ENCODE data around the gene WASHC2A. TPM values are rescaled to one million over a fixed set of nuclear protein-coding genes. Genes with fewer than 3 reads are reported as not detected.
"Not testable (repeated sequence)": the region's sequence is repeated elsewhere in the genome, so short reads cannot be mapped to it uniquely, and the experiment has no call there.

WASHC2A gene
- total RNA-seq, 1 experiment from 2014 or later: 24.6 TPM

GRCh38 chr10:50059946-50060345 lies 7.8 kb upstream of the WASHC2A start:
- in situ Hi-C loops (cut with HindIII; ENCODE audit: low pct_unique_long_range_greater_than_20kb, low sequenced_read_pairs); DNase-seq (ENCODE audit: low read depth): not testable (repeated sequence)

DNA sequence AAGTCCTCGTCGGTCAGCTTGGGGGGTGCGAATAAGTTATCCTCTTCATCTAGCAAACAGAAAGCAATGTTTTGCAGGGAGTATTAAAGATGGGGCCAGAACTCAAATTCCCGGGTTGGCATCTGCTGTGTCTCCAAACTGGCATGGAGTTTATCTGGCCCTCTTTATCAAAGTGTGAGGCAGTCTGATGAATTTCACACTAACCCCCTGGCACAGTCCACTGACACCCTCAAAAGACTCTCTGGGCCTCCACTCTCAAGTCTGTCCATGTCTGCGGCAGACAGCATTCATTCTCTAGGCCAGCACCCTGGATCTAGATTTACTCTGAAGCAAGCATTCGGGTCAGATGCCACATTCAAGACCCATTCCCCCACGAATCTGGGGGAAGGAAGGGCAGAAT lies 6.2 kb upstream of the WASHC2A start:
- DNase-seq (ENCODE audit: low read depth); in situ Hi-C loops (cut with HindIII; ENCODE audit: low pct_unique_long_range_greater_than_20kb, low sequenced_read_pairs): not testable (repeated sequence)

DNA sequence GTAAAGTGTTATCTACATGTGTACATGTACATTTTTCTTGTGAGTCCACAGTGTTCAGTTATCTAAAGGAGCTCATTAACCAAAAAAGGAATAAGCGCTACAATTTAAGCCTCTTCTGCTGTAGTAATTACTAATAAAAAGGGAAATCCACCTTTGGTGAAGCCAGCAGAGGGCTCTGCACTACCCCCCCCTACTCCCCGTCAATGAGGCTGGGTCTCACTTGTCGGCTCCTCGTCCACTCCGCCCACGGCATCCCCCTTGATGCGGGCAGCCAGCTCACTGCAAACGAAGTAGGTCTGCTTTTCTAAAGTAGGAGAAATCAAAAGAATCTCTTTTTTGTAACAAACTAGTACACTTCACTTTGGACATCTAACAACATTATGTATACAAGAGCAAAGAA lies 4.7 kb upstream of the WASHC2A start:
- in situ Hi-C loops (cut with HindIII; ENCODE audit: low pct_unique_long_range_greater_than_20kb, low sequenced_read_pairs): no loop called here
- no peak for DNase-seq (ENCODE audit: low read depth)

- in situ Hi-C loops (cut with HindIII; ENCODE audit: low pct_unique_long_range_greater_than_20kb, low sequenced_read_pairs); DNase-seq (ENCODE audit: low read depth): not testable (repeated sequence)
Observed at GRCh38 chr10:50068352-50068659, 552 bp downstream of the WASHC2A start.

- DNase-seq (ENCODE audit: low read depth); in situ Hi-C loops (cut with HindIII; ENCODE audit: low pct_unique_long_range_greater_than_20kb, low sequenced_read_pairs): not testable (repeated sequence)
Observed at GRCh38 chr10:50075139-50075538, 7.4 kb downstream of the WASHC2A start.

GRCh38 chr10:50075544-50075943 lies 7.8 kb downstream of the WASHC2A start:
- in situ Hi-C loops (cut with HindIII; ENCODE audit: low pct_unique_long_range_greater_than_20kb, low sequenced_read_pairs); DNase-seq (ENCODE audit: low read depth): not testable (repeated sequence)

- DNase-seq (ENCODE audit: low read depth); in situ Hi-C loops (cut with HindIII; ENCODE audit: low pct_unique_long_range_greater_than_20kb, low sequenced_read_pairs): not testable (repeated sequence)
Observed at GRCh38 chr10:50091304-50091703, 23.6 kb downstream of the WASHC2A start.

- in situ Hi-C loops (cut with HindIII; ENCODE audit: low pct_unique_long_range_greater_than_20kb, low sequenced_read_pairs); DNase-seq (ENCODE audit: low read depth): not testable (repeated sequence)
Observed at GRCh38 chr10:50092928-50093327, 25.2 kb downstream of the WASHC2A start.

DNA sequence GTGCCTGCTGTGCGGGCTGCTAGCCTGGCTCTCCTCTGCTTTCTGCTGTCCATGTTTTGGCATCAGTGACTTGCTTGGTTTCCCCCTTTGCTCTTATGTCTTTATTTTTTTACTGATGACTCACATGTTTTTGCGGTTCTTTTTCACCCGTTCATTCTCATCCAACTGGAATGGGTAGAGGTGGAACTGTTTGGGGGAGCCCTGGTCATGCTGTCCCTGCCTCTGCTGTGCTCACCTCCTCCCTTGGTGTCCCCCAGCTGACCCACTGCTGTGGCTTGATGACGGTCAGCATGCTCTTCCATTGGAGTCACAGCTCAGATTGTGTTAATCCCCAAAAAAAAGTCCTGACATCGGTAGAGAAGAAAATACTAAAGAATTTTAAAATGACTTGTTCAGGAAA lies 26.9 kb downstream of the WASHC2A start:
- in situ Hi-C loops (cut with HindIII; ENCODE audit: low pct_unique_long_range_greater_than_20kb, low sequenced_read_pairs); DNase-seq (ENCODE audit: low read depth): not testable (repeated sequence)

GRCh38 chr10:50095402-50095801 lies 27.6 kb downstream of the WASHC2A start:
- DNase-seq (ENCODE audit: low read depth); in situ Hi-C loops (cut with HindIII; ENCODE audit: low pct_unique_long_range_greater_than_20kb, low sequenced_read_pairs): not testable (repeated sequence)

- in situ Hi-C loops (cut with HindIII; ENCODE audit: low pct_unique_long_range_greater_than_20kb, low sequenced_read_pairs); DNase-seq (ENCODE audit: low read depth): not testable (repeated sequence)
Observed at GRCh38 chr10:50096722-50097121, 29.0 kb downstream of the WASHC2A start.

DNA sequence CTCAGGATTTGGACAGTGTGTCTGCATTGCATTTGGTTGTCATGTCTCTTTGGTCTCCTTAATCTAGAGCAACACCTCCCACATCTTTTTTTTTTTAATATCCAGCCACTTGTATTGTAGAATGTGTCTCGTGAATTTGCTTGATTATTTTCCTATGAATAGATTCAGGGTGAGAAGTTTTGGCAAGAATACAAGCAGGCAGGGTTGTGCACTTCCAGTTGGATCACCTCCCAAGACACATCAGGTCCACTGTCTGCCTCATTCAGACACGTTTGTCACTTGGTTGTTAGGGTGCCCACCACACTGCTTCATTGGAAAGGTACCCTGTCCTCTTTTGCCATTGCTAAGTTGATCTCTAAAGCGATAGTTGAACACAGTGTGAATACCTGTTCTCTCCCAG lies 30.9 kb downstream of the WASHC2A start:
- DNase-seq (ENCODE audit: low read depth); in situ Hi-C loops (cut with HindIII; ENCODE audit: low pct_unique_long_range_greater_than_20kb, low sequenced_read_pairs): not testable (repeated sequence)

GRCh38 chr10:50101139-50101582 lies 33.4 kb downstream of the WASHC2A start:
- DNase-seq (ENCODE audit: low read depth); in situ Hi-C loops (cut with HindIII; ENCODE audit: low pct_unique_long_range_greater_than_20kb, low sequenced_read_pairs): not testable (repeated sequence)

- DNase-seq (ENCODE audit: low read depth); in situ Hi-C loops (cut with HindIII; ENCODE audit: low pct_unique_long_range_greater_than_20kb, low sequenced_read_pairs): not testable (repeated sequence)
Observed at GRCh38 chr10:50101747-50102146, 34.0 kb downstream of the WASHC2A start.

- DNase-seq (ENCODE audit: low read depth); in situ Hi-C loops (cut with HindIII; ENCODE audit: low pct_unique_long_range_greater_than_20kb, low sequenced_read_pairs): not testable (repeated sequence)
Observed at GRCh38 chr10:50102267-50102666, 34.5 kb downstream of the WASHC2A start.

GRCh38 chr10:50108999-50109698 lies 41.4 kb downstream of the WASHC2A start:
- in situ Hi-C loops (cut with HindIII; ENCODE audit: low pct_unique_long_range_greater_than_20kb, low sequenced_read_pairs); DNase-seq (ENCODE audit: low read depth): not testable (repeated sequence)

DNA sequence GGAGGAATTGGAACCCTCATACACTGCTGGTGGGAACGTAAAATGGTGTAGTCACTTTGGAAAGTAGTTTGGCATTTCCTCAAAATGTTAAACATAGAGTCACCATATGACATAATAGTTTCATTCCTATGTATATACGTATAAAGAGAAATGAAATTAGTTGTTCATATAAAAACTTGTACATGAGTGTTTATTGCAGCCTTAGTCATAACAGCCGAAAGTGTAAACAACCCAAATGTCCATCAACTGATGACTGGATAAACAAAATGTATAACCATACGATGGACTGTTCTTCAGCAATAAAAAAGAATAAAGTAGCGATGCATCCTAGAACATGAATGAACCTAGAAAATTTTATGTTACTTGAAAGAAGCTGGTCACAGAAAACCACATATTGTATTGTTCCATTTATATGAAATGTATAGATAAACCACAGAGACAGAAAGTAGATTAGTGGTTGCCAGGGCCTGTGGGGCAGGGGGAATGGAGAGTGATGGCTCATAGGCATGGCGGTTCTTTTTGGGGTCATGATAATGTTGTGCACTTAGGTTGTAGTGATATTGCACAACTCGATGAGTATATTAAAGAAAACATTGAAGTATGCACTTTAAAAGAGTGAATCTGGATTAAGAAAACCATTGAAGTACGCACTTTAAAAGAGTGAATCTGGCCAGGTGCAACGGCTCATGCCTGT lies 44.8 kb downstream of the WASHC2A start:
- DNase-seq (ENCODE audit: low read depth); in situ Hi-C loops (cut with HindIII; ENCODE audit: low pct_unique_long_range_greater_than_20kb, low sequenced_read_pairs): not testable (repeated sequence)

DNA sequence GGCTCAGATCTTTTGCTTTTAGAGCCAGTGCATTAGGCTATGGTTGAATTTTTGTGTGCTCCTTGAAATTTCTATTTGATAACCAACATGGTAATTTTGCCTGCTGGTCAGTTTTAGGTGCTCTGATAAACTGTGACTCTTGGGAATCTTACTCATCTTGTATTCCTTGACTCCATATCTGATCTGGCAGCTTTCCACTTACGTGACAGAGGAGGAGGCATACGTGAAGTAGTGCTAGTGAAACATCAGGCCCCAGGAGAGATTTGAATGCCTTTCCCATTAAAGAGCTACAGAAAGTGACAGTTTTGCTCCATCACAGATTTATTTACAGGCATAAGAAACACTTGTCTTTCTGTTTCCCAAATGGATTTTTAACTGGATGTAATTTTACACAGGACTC lies 59.0 kb downstream of the WASHC2A start:
- in situ Hi-C loops (cut with HindIII; ENCODE audit: low pct_unique_long_range_greater_than_20kb, low sequenced_read_pairs); DNase-seq (ENCODE audit: low read depth): not testable (repeated sequence)

- DNase-seq (ENCODE audit: low read depth); in situ Hi-C loops (cut with HindIII; ENCODE audit: low pct_unique_long_range_greater_than_20kb, low sequenced_read_pairs): not testable (repeated sequence)
Observed at GRCh38 chr10:50127770-50128292, 60.1 kb downstream of the WASHC2A start.

Measured in Caki2 (cell line).